NCI-H2107 treated with DMSO at 0.1 percent for 48 hours (cell line): ENCODE results near the gene PTTG1IP.

Source experiments
- DNase-seq: peaks from one replicate; lab custom pipeline; 2025; ENCODE audit not compliant: unreplicated experiment; lab: John Stamatoyannopoulos, UW

PTTG1IP gene

DNA sequence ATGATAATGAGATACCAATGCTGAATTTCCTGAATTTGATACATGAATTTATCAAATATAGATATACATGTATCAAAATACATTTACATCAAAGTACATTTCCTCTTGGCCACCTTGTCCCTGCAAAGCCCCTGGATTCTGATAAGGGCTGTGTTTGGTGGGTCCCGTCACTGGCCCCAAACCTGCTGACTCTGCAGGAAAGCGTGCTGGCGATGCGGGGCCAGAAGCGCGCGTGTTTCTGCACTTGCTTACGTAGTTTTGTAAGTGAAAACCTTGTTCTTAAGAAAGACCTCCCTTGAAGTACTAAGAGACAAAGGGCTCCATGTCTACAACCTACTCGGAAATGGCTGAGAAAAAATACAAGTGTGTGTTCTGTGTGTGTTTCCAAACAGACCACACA lies 36.2 kb upstream of the PTTG1IP start:
- no peak for DNase-seq

DNA sequence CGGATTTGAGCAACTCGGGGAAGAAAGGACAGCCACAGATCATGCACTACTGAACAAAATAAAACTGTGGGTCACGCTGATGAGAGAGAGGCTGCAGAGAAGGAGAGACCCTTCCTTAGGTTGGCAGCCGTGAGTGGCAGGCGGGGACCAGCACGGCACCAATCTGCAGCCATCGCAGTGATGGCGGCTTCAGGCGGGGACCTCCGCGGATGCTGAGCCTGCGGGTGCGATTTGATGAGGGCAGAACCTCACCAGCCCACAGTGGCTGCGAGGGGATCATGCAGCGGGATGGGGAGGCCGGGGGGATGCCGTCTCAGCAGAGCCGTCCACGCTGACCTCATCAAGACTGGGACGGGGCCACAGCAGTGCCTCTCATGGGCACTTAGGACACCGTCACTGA lies 35.4 kb upstream of the PTTG1IP start:
- DNase-seq, result no peak

DNA sequence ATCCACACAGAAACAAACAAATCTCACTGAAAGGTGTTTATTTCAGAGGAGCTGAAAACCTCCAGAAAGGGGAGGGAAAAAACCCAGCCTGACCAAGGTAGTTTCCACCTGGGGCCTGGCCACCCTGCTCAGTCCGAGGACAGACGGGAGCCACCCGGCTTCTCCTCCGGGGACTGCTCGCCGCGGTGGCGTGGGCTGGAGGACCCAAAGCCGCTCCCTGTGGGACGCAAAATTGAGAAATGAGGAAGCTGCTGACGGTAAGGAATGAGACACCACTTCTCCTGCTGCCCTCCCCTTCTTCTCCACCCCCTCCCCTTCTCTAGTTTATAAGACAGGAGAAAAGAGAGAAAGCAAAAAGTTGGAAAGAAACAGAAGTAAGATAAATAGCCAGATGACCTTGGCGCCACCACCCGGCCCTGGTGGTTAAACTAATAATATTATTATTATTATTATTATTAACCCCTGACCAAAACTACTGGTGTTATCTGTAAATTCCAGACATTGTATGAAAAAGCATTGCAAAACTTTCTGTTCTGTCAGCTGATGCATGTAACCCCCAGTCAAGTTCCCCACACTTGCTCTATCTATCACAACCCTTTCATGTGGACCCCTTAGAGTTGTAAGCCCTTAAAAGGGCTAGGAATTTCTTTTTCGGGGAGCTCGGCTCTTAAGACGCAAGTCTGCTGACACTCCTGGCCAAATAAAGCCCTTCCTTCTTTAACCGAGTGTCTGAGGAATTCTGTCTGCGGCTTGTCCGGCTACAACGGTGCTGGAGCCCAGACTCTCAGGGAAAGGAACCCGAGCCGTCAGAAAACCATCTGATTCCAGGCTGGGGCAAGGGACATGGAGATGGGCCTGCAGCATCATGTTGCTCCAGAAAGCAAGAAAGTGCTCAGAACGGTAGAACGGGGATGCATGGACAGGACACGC lies 34.7 kb upstream of the PTTG1IP start:
- DNase-seq, result no peak

DNA sequence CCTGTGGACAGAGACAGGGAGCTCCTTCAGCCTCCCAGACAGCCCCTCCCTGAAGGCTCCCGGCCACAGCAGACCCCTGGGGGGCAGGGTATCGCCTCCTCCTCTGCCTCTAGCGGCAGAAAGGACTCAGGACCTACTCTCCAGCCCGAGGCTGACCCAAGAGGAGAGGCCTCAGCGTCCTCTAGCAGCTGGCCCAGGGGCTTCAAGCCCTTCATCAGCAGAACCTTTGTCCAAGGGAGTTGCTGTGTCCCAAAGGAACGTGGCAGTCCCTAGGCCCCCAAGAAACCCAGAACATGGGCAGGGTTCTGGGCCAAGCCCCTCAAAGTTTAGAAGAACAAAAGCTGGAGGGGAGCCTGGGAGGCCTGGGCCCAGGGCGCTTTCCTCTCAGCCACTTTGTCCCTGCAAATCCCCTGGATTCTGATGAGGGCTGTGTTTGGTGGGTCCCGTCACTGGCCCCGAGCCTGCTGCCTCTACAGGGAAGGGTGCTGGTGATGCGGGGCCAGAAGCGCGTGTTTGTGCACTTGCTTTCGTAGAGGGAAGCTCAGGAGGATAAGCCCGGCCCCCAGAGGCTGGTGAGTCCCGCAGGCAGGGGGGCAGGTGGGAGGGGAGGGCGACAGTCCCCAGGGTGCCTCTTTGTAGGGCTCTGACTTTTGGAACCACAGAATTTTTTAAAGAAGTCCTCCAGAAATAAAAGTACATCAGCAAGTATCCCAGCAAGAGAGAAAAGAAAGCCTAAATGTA lies 33.9 kb upstream of the PTTG1IP start:
- DNase-seq, result no peak

DNA sequence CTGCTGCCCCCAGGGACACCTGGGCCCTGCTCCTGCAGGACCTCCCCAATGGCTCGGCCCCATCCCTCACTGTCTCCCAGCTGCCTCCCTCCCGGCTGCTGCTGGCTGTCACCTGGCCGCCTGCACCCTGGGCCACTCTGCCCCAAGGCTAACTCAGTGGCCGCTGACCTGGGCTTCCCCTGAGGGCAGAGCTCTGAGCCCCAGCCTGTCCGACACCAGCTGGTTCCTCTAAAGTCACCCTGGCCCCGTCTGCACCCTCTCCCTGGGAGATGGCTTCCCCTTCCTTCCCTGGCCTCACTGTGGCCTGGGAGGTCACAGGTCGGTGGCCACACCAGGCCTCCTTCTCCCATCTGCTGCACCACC lies 32.2 kb upstream of the PTTG1IP start:
- no peak for DNase-seq

DNA sequence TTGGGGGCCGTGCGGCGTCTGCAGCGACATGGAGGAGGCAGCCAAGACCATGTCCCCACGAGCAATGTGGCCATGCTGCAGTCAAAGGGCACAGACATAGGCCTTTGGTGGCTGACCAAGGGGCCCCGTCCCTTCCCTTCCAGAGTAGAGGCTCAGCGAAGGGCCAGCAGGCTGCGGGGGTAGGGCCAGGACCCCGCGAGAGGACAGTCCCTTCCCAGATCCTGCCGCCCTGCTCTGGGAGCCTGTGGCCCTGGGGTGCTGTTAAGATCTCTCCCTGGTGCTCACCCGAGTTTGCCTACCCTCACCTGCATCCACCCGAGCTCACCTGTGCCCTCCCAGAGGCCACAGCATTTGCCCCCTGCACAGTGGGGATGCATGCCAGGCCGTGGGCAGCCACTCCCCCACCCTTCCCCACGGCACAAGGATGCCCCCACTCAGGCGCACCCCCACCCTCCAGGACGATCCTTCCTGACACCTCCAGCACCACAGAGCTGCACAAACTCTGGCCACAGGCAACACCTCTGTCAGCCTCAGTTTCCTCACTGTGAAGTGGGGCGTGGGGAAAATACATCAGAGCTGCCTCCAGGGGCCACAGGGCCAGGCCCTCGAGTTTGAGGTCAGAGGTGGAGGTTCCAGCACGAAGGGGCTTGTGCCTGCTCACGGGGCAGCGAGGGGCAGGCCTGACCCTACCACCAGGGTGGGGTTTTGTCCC lies 31.7 kb upstream of the PTTG1IP start:
- DNase-seq, result no peak

DNA sequence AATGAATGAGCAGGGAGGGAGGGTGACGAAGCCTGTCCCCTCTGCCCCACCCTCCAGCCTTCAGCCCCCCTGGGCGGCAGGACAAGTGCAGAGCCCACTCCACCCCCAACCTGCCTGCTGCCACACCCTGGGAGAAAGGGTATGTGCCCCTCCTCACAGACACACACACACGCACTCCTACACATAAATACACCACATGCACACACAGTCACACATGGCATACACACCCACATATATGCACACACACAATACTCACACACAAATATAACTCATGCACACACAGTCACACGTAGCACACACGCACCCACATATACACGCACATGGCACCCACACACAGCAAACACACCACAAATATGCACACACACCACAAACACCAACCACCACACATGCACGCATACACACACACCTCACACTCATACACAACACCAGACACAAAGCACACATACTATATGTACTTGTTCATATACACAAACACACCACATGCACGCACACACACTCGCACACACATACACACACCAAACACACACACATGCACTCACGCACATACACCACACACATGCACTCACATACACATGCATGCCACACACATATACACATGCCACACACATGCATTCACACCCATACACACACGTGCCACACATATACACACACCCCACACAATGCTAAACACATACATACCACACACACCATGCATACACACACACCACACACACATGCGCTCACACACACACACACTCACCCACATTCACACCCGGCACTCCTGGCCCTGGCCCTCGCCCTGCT lies 30.8 kb upstream of the PTTG1IP start:
- no peak for DNase-seq

DNA sequence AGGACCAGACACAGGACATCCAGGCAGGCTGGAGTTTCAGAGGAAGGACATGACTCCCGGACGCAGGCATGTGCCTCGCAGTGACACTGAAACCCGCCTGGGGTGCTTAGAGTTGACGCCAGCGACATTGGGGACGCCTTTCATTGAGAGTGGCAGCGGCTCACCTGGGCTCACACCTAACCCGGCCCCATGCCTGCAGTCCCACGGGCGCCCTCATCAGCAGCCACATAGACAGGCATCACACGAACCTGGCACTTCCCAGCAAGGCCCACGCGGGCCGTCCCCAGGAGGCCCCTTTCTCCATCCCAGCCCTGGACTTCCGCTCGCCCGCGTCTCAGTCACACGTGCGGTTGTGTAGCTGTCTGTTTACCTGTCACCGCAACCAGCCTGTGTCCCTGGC lies 30.2 kb upstream of the PTTG1IP start:
- no peak for DNase-seq

DNA sequence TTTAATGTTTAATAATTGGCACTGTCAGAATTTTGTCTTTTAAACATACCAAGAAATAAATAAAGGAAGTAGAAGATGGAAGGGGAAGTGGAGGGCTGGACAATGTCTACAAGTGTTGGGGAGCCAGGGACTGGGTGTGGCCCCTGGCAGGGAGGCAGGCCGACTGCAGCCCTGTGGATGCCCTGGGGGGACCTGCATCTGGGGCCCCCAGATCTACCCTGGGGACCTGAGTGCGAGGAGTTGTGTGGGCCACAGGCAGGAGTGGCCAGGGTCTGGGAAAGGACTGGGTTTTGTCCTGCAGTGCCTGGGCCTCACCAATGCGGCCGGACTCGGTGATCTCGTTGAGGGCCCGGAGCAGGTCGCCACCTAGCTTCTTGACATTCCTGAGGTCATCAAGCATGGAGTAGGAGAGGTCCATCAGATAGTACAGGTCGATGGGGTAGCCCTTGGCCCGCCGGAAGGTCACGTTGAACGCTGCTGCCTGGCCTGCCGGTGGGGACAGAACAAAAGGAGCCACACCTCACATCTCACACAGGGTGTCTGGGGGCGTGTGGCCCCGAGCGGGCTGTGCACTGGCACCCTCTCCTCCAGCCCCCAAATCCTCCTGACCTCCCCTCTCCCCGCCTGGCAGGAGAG lies 29.7 kb upstream of the PTTG1IP start:
- no peak for DNase-seq

DNA sequence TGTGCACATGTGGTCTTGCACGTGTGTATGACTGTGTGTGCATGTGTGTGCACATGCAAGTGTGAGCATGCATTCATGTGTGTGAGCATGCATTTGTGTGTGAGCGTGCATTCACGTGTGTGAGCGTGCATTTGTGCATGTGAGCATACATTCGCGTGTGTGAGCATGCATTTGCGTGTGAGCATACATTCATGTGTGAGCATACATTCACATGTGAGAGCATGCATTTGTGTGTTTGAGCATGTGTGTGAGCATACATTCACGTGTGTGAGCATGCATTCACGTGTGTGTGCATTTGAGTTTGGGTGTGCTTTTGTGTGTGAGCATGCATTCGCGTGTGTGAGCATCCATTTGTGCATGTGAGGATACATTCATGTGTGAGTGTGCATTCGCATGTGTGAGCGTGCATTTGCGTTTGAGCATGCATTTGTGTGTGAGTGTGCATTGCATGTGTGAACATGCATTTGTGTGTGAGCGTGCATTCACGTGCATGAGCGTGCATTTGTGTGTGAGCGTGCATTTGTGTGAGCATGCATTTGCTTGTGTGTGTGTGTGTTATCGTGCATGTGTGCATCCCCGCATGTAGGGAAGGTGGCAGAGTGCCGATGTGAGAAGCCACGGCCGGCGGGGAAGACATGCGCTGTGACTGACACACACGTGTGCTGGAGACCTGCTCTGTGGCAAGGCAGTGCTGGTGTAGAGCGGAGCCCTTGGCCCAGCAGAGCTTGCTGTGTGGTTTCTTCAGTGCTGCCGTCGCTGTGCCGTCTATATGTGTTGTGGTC lies 29.0 kb upstream of the PTTG1IP start:
- no peak for DNase-seq

DNA sequence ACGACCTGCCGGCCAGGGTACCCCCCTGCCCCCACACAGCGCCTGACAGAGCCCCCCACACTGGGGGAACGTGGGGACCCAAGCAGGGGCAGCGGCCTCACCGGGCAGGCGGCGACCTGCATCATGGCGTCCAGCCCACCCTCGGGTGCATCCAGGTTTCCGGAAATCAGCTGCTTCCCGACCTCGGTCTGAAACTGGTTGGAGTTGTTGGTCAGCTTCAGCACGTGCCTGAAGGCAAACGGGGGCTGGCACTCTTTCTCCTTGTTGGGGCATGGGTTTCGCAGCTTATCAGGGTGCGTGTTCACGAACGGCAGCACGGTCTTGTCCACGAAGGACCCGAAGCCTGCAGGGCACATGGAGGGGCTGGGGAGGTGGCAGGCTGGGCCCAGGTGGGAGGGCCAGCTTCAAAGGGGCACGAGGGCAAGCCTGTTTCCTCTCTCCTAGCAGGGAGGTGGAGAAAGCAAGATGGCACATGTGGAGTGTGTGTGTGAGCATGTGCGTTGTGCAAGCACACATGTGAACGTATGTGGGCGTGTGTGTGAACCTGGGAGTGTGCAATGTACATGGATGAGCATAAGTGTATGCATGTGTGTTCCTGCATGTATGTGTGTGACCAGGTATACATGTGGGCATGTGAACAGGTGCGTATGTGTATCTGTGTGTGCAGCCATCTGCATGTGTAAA lies 28.0 kb upstream of the PTTG1IP start:
- DNase-seq, result no peak

DNA sequence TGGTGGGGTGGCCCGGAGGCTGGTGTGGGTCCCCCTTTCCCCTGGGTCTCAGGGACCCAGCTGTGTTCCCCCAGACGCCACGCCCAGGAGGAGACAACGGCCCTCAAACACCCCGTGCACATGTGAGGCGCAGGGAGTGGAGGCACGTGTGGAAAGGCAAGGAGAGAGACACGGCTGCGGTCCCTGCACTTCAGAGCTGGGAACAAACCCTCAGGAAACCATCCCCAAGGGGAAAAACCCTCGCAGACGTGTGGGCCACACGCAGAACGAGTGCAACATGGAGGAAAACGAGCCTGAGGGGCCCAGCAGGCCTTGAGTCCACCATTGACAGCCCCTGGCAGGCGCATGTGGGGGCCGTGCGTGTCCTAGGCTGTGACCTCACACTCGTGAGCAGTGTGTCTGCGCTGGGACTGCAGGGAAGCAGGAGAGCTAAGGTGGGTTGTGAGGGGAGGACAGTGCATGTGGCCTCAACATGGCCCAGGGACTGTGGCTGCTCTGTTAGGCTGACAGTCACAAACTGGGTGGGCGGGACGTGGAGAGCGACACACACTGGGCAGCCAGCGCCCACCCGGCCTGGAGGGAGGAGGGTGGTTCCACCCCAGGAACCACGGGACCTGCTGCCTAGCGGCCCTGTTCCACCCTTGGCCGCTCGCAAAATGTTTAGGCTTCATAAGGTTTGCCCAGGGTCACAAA lies 27.2 kb upstream of the PTTG1IP start:
- no peak for DNase-seq

DNA sequence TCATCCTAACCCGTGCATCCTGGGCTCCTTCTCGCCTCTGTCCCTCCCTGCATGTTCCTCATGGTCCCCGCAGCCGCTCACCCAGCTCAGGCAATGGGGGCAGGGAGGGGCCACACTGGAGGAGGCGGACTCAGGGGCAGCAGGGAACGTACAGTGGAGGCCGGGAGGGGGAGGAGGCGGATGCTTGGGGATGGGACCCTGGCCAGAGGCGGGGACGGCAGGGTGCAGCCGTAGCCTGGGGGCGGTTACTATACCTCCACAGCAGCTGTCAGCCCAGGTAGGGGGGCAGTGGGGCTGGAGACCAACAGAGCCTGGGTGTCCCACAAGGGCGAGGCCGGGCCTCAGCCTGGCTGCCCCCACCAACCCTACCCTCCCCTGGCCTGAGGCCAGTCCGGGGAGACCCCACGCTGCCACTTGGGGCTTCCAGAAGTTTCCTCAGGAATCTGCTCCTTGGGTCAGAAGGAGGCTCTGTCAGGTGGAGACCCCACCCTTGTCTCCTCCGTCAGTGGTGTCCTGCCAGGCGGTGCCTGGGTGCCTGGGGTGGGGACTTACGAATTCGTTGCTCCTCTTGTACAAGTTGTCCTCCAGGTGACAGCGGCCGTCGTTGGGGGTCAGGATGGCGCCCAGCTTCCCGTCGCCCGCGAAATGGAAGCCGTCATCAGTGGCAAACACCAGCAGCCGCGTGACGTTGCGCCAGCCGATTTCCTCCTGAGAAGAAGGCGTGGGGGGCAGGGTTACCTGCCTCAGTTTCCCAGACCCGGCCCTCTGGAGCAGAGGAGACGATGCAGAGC lies 26.5 kb upstream of the PTTG1IP start:
- no peak for DNase-seq

DNA sequence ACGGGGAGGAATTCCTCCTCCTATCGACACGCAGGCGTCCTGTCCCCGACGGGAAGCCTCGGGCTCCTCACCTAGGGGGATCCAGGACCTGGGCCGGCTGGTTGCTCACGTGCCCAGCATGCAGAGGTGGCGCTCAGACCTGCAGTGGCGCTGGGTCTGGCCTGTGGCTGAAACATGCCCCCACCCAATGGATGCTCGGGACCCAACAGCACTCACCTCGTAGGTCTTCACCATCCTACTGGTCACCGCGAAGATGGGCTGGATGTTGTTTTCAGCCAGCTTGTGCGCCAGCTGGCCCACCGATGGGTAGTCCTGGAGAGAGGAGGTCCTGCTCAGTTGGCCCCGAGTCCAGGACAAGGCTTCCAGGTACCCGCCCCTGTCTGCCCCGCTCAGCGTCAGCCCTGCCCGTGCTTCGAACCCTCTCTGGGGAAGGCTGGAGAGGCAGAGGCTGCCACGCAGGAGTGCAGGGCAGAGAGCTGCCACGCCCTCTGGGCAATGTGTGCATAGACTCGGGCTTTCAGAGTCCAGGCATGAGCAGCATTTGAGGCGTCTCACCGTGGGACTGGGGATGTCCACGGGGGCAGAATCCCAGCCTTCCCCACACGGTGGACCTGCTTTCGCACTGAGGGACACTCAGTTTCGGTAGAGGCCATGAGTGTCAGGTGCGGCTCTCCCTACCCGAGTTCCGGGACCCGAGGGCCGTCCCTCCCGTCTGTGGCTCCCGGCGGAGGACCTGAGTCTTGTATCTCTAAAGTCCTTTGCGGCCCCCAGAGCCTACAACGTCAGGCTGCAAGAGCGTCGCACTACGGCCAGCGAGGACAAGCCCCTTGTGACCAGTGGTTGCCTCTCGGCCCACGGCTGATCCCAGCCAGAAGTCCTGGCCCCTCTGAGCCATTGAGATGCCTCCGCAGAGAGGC lies 25.6 kb upstream of the PTTG1IP start:
- DNase-seq, result no peak

DNA sequence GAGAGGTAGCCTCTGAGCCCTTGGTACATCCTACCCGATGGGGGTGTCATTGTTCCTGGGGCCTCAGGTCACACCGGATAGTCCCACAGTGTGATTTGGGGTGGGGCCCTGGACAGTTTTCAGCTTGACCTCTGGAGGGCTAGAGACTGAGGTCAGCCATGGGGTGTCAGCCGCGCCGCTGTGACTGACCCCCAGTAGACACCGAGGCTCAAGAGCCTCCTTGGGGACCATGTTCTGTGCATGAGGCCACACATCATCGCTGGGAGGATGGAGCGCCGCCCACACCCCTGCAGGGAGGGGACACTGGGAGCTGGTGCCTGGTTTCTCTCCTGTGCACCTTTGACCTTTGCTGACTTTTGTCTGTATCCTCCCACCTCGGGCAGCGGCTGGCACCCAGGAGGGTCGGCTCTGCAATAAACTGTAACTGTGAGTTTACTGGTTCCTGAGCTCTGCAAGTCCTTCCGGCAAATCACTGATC lies 24.6 kb upstream of the PTTG1IP start:
- no peak for DNase-seq

DNA sequence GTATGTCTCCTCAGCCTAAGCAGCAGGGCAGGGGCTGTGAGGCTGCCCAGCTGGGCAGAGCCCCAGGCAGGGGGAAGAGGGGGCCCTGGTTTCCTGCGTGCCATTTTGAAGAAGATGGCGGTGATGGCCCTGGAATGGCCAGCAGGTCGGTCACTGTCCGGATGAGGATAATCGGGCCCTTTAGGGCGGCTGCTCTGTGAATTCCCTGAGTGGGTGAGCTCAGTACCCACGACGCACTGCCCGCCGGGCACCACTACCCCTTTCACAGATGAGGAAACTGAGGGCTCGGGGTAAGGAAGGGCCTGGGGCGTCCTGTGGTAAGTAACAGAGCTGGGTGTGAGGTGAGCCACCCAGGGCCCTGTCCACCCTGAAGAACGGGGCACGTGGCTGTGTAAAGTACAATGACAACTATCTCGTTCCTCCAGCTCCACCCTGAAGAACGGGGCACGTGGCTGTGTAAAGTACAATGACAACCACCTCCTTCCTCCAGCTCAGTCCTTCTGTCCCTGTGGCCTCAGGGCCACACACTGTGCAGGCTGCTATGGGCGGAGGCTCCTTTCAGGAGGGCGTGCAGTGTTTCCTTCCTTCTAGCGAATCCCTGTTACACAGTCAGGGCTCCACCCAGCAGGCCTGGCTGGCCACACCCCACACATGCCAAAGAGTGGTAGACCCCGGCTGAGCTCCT lies 24.0 kb upstream of the PTTG1IP start:
- no peak for DNase-seq
